CD4-positive, alpha-beta T cell treated with Interleukin-15 for 1 hour (primary cell): ENCODE results near the gene ST6GALNAC4.

Experiments used
- DNase-seq: peaks from one replicate; pipeline ENCODE4 v3.0.0-alpha.2; 2020

Gene ST6GALNAC4

DNA sequence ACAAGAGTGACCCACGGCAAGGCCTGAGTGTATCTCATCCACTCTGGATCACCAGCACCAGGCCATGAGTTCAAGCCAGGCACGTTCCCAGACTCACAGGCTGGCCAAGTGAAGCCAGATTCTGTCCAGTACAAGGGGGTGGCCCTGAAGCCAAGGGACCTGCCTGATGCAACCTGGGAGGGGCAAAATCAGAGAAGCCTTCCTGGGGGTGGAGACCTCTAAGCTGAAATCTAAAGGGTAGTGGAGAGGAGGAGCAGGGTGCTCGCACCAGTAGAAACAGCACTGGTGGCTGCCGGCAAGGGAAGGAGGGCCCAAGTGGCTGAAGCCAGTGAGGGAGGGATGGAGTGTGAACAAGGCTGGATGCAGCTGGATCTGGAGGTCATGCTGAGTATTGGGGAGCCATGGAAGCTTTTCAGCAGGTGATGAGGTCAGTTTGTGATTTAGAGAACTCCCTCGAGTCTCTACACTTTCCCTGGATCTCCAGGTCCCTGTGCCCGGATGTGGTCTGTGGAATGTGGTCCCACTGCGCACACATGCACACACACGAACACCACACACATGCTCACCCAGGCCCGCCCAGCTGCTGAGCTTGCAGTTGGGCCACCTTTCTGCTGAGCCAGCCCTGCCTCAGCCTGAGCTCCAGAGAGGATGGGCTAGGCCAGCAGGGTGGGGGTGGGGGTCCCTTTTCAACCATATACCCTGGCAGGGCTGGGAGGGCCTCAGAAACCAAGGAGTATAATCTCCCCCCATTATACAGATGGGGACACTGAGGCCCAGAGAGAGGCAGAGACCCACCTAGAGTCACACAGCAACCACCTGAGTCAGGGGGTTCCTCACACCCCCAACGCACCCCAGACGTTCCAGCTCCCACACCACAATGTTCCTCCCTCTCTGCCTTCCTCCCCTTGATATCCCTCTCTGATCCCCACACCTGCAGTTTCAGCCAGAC lies 12.1 kb upstream of the ST6GALNAC4 start:
- DNase-seq: no peak

DNA sequence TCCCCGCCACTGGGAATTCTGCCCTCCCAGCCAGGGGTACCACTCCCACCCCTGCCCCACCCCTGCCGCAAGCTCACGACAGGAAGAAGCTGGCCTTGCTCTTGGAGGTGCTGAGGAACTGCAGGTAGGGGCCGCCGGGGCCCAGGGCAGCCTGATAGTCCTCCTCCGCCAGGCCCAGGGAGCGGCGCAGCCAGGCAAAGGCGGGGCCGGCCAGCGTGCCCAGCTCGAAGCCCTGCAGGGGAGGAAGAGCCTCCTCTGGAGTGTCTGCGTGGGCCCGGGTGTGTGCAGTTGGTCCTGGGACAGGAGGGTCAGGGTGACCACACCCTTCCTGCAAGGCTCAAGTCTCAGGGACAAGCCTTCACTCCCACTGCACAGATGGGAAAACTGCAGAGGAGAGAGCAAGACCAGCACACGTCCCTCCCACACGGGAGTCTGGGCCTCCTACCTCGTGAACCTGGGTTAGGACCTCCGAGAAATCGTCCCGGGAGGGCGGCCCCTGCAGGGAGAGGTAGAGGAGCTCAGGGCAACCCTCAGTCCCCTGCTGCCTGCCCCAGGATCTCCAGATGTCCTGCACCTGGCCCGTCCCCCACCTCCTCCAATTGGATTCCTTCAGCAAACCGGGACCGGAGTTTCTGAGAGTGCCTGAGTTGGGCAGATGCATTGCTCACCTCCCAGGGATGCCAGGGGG lies 11.3 kb upstream of the ST6GALNAC4 start:
- DNase-seq: no peak

DNA sequence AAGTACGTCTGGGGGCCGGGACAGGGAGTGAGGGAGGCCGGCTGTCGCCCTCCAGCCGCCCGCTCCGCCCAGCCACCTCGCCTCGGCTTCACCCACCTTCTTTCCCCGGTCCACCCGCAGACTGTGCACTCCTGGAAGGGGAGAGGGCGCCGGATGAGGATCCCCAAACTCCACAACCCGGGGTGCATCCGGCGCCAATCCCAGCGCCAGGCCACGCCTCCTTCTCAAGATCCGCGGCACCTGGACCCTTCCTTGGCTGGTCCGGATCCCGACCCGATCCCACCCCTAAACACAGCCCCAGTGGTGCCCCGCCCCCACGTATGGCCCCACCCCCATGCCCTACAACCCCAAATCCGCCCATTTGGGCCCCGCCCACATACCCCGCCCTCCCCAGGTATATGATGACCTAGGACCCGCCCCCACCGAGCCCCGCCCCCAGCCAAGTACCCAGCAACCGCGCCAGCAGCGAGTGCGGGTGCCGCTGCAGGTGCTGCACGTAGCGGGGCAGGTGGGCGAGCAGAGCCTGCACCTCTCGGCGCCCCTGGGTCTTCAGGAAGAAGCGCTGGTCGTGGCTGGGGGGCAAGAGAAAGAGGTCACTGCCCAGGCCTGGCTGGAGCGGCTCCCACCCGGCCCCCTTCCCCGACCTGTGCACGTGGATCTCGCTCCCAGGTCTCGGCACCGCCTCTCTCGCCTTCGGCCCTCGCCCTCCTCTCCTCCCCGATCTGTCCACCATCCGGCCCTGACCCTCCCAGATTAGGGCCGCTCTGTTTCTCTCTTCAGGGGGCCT lies 10.6 kb upstream of the ST6GALNAC4 start:
- peak; percentile 82 for DNase-seq

DNA sequence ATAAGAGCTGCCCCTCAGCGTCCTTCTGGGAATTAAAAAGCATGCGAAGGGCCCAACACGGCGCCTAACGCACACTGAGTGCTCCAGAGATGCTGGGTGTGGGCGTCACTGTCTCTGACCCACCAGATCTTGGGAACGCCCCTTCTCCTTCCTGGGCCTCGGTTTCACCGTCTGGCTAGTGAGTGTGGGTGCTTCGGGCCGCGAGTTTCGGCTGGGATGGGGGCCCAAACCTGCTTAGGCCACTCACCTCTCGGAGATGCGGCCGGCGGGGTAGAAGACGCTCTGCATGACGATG lies 10.0 kb upstream of the ST6GALNAC4 start:
- DNase-seq: no peak

DNA sequence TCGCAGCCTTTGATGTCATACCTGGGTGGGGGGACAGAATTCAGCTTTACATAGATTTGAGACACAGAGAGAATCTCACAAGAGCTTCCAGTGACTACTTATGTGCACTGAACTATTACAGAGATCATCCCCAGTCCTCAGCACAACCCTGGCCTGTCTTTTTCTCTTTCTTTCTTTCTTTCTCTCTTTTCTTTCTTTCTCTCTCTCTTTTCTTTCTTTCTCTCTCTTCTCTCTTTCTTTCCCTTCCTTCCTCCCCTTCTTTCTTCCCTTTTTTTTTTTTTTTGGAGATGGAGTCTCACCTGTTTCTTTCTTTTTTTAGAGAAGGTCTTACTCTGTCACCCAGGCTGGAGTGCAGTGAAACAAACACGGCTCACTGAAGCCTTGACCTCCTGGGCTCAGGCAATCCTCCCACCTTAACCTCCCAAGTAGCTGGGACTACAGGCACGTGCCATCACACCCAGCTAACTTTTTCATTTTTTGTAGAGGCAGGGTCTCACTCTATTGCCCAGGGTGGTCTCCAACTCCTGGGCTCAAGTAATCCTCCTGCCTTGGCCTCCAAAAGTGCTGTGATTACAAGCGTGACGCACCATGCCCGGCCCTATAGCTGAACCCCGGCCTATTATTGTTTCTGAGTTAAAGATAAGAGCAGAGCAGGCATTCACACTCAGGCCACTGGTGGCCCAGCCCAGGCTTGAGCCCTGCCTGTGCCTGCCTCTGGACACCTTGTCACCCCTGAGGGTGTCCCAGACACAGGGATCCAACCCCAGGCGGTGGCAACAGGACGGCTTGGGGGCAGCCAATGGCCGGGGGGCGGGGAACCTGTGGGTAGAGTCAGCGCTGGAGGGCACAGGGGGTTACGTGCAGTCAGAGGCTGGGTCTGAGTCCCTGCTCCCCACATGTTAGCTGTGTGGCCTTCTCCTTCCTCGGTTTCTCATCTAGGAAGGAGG lies 9.4 kb upstream of the ST6GALNAC4 start:
- no peak for DNase-seq

DNA sequence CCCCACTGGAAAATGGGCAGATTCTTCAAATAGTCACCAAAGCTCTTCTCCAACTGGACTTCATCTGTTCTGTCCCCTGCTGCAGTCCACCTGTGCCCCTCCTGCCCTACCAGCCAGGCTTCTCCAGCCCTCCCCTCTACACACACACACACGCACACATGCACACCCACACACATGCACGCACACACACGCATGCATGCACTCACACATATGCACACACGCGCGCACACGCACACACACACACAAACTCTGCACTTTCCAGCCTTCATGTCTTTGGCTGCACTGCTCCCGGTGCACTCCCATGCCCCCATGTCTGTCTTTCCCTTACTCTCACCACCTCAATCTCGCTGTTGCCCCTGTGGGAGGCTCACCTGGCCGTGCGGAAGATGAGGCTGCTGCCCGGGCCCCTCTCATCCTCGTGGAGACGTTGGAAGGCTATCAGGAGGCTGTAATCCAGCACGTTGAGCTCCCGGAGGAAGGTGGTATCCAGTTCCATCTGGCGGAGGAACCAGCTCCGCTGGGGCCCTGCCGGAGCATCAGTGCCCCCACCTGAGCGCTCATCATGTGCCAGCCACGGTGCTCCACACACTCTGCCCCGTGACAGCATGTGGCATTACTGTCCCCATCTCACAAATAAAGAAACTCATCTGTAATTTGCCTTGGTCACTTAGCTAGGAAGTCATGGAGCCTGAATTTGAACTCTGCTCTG lies 8.0 kb upstream of the ST6GALNAC4 start:
- DNase-seq: no peak

DNA sequence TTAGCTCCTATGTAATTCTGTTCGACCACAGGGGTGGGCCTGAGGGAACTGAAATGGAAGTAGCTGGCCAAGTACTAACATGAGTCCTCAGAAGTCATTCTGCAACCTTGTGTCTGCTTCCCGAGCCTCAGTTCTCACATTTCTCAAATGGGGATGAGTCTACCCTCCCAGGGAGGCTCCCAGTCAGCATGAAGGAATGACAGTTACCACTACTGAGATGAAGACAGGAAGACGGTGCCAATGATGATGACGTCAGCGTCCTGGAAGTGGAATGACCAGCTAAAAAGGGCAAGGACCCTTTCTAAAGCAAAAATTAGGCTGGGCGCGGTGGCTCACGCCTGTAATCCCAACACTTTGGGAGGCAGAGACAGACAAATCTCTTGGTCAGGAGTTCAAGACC lies 6.9 kb upstream of the ST6GALNAC4 start:
- no peak for DNase-seq

DNA sequence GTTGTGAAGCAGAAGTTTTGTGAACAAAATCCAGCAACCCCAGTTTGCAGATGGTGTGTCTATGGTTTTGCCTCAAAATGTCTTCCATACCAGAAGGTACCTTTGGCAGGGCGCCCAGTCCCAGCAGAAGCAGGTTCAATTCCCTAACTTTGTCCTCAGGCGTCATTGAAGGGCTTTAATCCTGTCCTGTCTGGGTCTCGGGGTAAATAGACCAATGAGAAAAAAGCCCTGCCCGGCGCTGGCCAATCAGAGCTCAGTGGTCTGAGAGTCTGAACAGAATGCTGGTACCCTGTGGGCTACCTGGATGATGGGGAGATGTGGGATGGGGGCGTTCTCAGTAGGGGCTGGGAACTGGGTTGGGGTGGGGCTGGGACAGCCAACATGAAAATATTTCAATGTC lies 6.2 kb upstream of the ST6GALNAC4 start:
- no peak for DNase-seq

DNA sequence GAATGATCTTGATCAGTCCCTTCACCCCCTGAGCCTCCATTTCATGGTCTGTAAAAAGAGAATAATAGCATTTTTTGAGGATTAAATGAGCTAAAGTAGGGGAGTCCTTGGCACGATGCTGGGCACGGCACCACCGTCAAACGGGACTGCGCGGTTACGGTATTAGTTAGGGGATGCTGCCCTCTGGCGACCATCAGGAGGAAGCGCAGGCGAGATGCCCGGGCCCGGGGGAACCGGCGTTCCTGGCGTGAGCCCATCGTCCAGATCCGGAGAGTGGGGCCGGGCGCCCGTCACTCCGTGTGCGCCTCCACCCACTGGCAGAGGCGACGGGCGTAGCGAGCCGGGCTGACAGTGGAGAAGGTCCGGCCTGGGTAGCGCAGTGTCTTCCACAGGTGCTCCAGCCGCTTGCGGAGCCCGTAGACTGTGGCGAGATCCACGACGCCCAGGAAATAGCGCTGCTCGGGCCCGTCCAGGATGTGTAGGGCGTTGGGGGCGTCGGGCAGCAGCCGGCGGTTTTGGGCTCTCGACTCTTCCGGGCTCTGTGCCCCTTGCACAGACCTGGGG lies 4.8 kb upstream of the ST6GALNAC4 start:
- peak; percentile 74 for DNase-seq

DNA sequence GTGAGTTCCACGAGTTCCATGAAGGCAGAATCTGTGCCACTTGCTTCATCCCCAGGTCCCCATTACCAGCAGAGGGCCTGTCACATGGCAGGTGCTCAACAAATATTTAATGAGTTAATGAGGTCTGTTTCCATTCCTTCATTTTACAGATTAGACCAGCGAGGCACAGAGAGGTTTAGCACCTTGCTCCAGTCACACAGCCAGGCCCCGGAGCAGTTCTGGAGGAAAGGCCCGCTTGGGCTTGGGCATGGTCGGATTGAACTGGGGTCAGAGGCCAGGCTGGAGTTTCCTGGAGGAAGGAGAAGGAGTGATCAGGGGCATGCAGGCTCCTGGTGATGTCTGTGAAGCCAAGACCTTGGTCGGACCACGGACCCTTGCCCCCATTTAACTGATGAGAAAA lies 4.0 kb upstream of the ST6GALNAC4 start:
- DNase-seq: no peak

DNA sequence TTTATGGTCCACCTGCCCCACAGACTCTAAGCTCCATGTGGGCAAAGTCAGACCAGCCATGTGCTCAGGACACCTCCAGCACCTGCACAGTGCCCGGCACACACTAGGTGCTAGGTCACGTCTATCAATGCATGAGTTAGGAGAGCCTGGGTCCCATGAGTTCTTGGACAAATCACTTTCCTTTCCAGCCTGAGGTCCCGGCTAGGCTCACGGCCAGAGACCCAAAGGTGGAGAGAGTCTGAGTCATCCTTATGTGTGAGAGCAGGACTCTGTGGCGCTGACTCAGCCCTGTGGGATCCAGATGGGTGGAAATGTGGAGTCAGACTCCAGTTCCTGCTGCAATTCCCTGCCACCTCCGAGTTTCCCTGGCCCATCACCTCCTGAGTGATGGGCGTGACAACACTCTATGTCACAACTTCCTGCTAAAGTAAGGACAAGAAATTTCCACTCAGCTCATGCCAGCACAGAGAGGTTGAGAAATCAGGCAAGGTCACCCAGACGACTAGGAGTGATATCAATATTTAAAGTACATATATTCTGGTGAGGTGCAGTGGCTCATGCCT lies 2.5 kb upstream of the ST6GALNAC4 start:
- peak; percentile 85 for DNase-seq

DNA sequence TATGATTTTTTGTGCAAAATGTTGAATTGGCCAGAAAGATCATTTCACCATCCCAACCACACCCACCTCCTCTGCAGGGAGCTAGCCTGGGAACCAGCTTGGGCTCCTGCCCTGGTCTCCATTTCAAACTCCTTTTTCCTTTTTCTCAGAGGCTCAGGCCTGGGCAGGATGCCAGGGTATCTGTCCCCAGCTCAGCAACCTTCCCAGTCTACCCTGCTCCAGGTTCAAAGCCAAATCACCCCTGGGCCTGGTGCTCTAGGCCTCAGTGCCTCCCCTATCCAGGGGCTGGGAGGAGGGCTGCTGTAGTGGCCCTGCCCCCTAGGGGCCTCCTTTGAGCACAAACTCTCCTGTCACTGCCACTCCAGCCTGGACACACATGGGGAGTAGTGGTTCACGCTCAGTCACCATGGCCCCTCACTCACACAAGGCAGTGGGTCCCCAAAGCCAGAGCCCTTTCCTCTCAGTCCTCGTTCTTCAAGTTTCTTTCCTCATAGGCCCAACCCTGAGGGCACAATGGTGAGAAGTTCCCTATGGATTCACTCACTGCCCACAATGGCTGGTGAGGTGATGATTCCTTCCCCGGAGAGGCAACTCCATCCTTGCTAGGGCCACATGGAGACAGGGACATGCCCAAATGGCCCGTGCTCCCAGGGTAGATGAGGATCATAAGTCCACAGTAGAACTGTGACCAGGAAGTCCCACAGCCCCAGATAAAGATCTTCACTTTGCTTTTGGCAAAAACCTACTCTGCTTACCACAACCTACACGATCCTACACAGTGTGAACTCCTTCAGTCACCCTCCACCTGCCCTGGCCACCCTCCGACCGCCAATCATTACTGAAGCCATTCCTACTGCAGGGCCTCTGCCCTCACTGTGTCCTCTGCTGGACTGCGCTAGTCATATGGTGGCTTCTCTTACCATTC lies 1.6 kb upstream of the ST6GALNAC4 start:
- DNase-seq: no peak

DNA sequence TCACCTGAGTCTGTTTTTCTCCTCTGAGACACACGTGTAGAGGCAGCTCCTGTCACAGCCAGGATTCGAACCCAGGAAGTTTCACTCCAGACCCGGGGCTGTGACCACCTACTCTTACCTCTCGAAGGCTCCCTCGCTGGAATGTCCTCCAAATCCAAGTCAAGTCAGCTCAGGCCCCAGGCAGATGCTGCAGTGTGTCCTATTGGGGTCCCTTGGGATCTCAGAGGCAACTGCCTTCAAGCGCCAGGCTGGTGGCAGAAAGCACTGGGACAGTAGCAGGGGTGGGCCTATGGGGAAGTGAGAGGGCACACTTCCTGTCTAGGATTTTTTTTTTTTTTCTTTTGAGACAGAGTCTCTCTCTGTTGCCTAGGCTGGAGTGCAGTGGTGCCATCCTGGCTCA lies 762 bp upstream of the ST6GALNAC4 start:
- DNase-seq: peak; percentile 81

DNA sequence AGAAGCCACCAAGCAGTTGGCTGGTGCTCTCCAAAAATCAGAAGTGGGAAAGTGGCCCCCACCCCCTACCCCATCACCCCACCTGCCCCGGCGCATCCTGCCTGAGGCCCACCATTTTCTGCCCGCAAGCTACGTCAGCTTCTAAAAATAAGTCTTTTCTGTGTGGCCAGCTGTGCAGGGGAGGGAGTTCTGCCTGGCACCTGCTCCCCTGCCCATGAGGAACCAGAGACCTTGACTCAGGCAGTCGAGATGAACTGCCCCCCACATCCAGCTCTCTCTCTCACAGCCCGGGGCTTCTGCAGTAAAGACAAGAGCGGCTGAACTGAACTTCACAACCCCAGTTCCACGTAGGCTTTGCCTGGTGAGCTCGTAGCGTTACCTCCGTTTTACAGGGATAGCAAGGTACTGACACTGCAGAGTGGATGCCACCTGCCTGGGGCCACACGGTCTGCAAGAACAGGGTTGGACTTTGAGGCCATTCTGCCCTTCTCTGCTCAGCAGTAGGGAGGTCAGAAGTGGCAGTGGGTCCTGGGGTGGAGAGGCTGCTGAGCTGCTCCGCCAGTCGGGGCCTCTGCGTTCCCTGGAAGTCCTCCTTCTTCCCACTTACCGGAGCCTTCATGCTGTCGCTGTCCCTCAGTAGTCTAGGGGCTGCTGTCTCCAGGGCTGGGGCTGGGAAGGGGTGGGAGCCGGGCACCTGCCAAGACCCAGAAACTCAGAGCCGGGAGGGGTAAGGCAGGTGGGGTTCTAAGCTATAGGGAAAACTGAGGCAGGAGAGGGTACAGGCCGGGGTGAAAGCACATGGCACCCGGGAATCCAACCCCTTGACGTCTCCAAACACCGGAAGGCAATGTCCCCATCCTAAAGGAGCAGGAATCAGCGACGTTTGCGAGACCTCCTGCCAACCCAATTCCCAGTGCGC lies 781 bp downstream of the ST6GALNAC4 start:
- DNase-seq: peak; percentile 86

DNA sequence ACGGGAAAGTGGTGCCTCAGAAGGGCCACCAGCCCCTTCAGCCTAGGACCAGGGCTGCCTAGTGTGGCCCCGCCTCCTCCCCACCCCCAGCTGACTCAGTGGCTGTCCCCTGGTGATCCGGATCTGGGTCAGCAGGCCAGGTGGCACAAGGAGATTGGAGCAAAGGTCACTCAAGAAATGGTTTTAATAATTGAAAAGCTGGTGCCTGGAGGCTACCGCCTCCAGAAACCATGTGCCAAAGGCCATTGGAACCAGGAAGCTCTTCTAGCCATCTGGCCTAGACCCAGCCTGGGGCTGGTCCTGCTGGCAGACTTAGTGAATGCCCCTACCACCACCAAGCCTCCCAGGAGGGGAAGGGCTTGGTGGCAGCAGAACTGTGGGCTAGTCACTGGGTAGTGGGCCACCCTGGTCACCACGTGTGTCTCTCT lies 1.5 kb downstream of the ST6GALNAC4 start:
- DNase-seq: no peak

DNA sequence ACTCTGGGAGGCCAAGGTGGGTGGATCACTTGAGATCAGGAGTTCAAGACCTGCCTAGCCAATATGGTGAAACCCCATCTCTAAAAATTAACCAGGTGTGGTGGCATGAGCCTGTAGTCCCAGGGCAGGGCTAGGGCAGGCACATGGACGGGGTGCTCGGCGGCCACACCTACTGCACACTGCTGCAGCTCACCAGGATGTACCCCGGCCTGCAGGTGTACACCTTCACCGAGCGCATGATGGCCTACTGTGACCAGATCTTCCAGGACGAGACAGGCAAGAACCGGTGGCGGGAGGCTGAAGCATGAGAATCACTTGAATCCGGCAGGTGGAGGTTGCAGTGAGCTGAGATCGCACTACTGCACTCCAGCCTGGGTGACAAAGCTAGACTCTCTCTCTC lies 3.2 kb downstream of the ST6GALNAC4 start:
- DNase-seq: no peak

DNA sequence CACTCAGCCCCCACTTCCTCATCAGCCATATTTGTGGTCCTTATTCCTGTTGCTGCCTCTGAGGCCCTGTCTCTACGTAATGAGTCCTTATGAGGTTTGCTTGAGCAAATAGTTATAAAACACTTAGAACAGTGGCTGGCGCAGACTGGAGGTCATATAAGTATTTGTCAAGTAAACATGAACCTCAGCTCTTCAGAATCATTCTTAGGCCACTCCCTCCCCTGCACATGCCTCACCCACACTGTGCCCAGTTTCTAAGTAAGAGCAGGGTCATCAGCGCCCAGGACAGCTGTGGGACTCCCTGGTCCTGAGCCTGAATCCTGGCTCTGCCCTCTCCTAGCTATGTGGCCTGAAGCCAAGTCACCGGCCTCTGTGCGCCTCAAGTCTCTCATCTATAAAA lies 4.0 kb downstream of the ST6GALNAC4 start:
- no peak for DNase-seq

DNA sequence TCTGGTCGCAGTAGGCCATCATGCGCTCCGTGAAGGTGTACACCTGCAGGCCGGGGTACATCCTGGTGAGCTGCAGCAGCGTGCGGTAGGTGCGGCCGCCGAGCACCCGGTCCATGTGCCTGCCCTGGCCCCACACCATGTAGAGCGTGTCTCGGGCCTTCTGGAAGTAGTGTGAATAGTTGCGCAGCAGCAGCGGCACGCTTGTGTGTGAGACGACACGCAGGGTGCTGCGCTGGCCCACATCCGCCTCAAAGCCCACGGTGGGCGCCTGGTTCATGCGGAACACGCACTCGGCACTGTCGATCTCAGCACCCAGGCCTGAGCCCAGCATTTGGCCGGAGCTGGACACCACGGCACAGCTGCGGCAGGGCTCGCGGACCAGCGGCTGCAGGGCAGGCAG lies 4.5 kb downstream of the ST6GALNAC4 start:
- DNase-seq: no peak
